HepG2 (cell line): Measurements from ENCODE around the gene TADA2B. TPM values are rescaled to one million over a fixed set of nuclear protein-coding genes. Genes with fewer than 3 reads are reported as not detected.

ENCODE experiments used
- ATAC-seq: fragments of 200-7000 bp; cut with Tn5 transposase; 3 replicates; pipeline ENCODE4 v1.9.1; 2020; ENCODE audit warnings: mild to moderate bottlenecking, moderate library complexity
- BruUV-seq: library from RNA; stranded (reverse); fragments of 400-500 nt; replicated peaks from 2 replicates; lab custom pipeline; 2021; lab: Mats Ljungman, UMichigan
- CTCF ChIA-PET: fragments of 300-600 bp; formaldehyde crosslinking; extraction: SDS; loops from one replicate; lab custom pipeline; 2021; ENCODE audit warnings: low total read pairs, inconsistent platforms, low intra/inter-chr PET ratio; lab: Yijun Ruan, JAX
- POLR2A ChIA-PET: fragments of 350-600 bp; sonication (Branson Sonifier 250); formaldehyde crosslinking; loops from one replicate; lab custom pipeline; 2020; ENCODE audit warnings: antibody characterized with exemption, inconsistent platforms; lab: Yijun Ruan, JAX
- DNase-seq: peaks from one replicate; pipeline ENCODE4 v3.0.0-alpha.2; 2015; ENCODE audit warnings: low spot score
- FAIRE-seq: peaks from 3 replicates; lab custom pipeline; 2011; peaks lifted over from hg19 to GRCh38; lab: Jason Lieb, UNC
- H2AFZ ChIP-seq: one replicate; pipeline ENCODE4 v1.6.1; 2011; ENCODE audit warnings: low read length, inconsistent platforms
- H3K27ac ChIP-seq: fragments of 300-600 bp; 3 replicates; pipeline ENCODE4 v1.8.0; 2011; ENCODE audit warnings: mixed run types, mild to moderate bottlenecking, mixed read lengths, low read length, inconsistent platforms; ENCODE audit not compliant: insufficient read depth; ENCODE audit errors: extremely low read length
- H3K27me3 ChIP-seq, 2 experiments: fragments of 200-600 bp in 1 of 2; 2 replicates in 1 of 2; 3 replicates in 1 of 2; pipeline versions ENCODE4 v1.6.0 to v1.8.0; 2011; ENCODE audit warnings: low read length in 2 of 2, mild to moderate bottlenecking in 2 of 2, moderate library complexity in 2 of 2, inconsistent platforms in 1 of 2; ENCODE audit not compliant: insufficient read depth in 2 of 2, control insufficient read depth in 1 of 2
- H3K36me3 ChIP-seq, 2 experiments: fragments of 200-600 bp in 1 of 2; replicated peaks in 1 of 2; 2 replicates in 1 of 2; 3 replicates in 1 of 2; pipeline versions ENCODE4 v1.5.1 to v1.8.0; 2011; ENCODE audit warnings: low read length in 2 of 2, inconsistent platforms in 1 of 2; ENCODE audit not compliant: insufficient read depth in 2 of 2, control insufficient read depth in 1 of 2
- H3K4me1 ChIP-seq: 2 replicates; pipeline ENCODE4 v1.5.1; 2012; ENCODE audit warnings: low read length, inconsistent platforms; ENCODE audit not compliant: insufficient read depth
- H3K4me2 ChIP-seq: 2 replicates; pipeline ENCODE4 v1.6.0; 2011; ENCODE audit warnings: low read depth, low read length, inconsistent platforms
- H3K4me3 ChIP-seq, 3 experiments: fragments of 200-600 bp in 1 of 3; sonication (generic), shearing (Covaris generic) in 1 of 3; replicated peaks in 1 of 3; 2 replicates each; pipeline ENCODE4 v1.5.1; 2011 to 2016; ENCODE audit warnings: low read length in 3 of 3, inconsistent platforms in 2 of 3, low read depth in 2 of 3, mild to moderate bottlenecking in 2 of 3, control low read depth in 1 of 3, mixed read lengths in 1 of 3; ENCODE audit not compliant: insufficient read depth in 1 of 3
- H3K79me2 ChIP-seq: one replicate; pipeline ENCODE4 v1.6.1; 2011; ENCODE audit warnings: low read length, inconsistent platforms; ENCODE audit not compliant: insufficient read depth
- H3K9ac ChIP-seq: 2 replicates; pipeline ENCODE4 v1.6.0; 2011; ENCODE audit warnings: mild to moderate bottlenecking, low read depth, low read length, inconsistent platforms; ENCODE audit not compliant: insufficient read depth
- H3K9me3 ChIP-seq: 2 replicates; pipeline ENCODE4 v1.5.1; 2012; ENCODE audit warnings: mild to moderate bottlenecking, low read length
- H4K20me1 ChIP-seq: 2 replicates; pipeline ENCODE4 v1.6.0; 2011; ENCODE audit warnings: inconsistent platforms, mild to moderate bottlenecking, low read length, moderate library complexity; ENCODE audit not compliant: insufficient read depth
- FIP1L1 ChIP-seq: fragments of 200-400 bp; formaldehyde crosslinking; IDR thresholded peaks from 2 replicates; pipeline ENCODE4 v1.6.1; 2018; ENCODE audit warnings: low read depth, mild to moderate bottlenecking, low read length, moderate library complexity, borderline replicate concordance; ENCODE audit not compliant: insufficient read depth
- HBP1 ChIP-seq: IDR thresholded peaks from 2 replicates; pipeline ENCODE4 v1.6.1; 2016; ENCODE audit warnings: low read depth, control low read depth
- HDAC2 ChIP-seq: sonication (generic); formaldehyde crosslinking; IDR thresholded peaks from 2 replicates; pipeline ENCODE4 v1.4.0; 2020; ENCODE audit warnings: missing genetic modification reagents
- HNF1B ChIP-seq: sonication (generic); formaldehyde crosslinking; IDR thresholded peaks from 2 replicates; pipeline ENCODE4 v1.5.1; 2020; ENCODE audit warnings: mild to moderate bottlenecking, moderate library complexity, missing genetic modification reagents
- JARID2 ChIP-seq: sonication (generic); formaldehyde crosslinking; IDR thresholded peaks from 2 replicates; pipeline ENCODE4 v1.8.1; 2023; ENCODE audit warnings: missing genetic modification reagents, inconsistent platforms; ENCODE audit not compliant: insufficient replicate concordance
- ZNF337 ChIP-seq: sonication (generic); formaldehyde crosslinking; IDR thresholded peaks from 2 replicates; pipeline ENCODE4 v1.5.1; 2020; ENCODE audit warnings: missing genetic modification reagents, low read depth, mild to moderate bottlenecking, borderline replicate concordance
- WGBS: methylation state at CpG from one replicate; pipeline ENCODE4 v1.1.6; 2017; ENCODE audit warnings: low lambda C conversion rate; 5-methylcytosine and 5-hydroxymethylcytosine counted together
- in situ Hi-C: cut with HindIII; loops from 2 replicates; pipeline ENCODE4 v1.10.0; 2017; ENCODE audit warnings: low pct_unique_long_range_greater_than_20kb; ENCODE audit not compliant: extremely low pct_ligation_motif_present
- intact Hi-C: fragments of 100-400 bp; cut with micrococcal nuclease; formaldehyde crosslinking; loops from one replicate; pipeline ENCODE4 v1.10.0; 2022; ENCODE audit not compliant: unreplicated experiment
- polyA plus RNA-seq, 8 experiments: library from polyadenylated mRNA; depleted of rRNA in 3 of 8; stranded (reverse) in 7 of 8; unstranded in 1 of 8; fragments of >200 nt; fragmentation: Illumina TruSeq in 4 of 8; extraction: Trizol in 4 of 8; gene quantifications; 2 replicates each; pipeline versions ENCODE4 v1.2.1 to v1.2.3, GENCODE V29; 2011 to 2016; ENCODE audit warnings: low read depth in 4 of 8, missing spikeins in 1 of 8, mixed read lengths in 1 of 8; ENCODE audit not compliant: insufficient read depth in 1 of 8
- total RNA-seq, 5 experiments: library from RNA; depleted of rRNA; stranded (reverse); fragments of >200 nt; fragmentation: Illumina TruSeq; extraction: Trizol; gene quantifications; 2 replicates each; pipeline ENCODE4 v1.2.3, GENCODE V29; 2016; ENCODE audit warnings: low read depth in 1 of 5

TADA2B gene
- total and polyA plus RNA-seq, 2 of the 13 experiments (the other 11 are each of a cell fraction or from before 2014, with no cell fraction given), result 4.6 to 8.9 TPM

GRCh38 chr4:7016512-7016911 lies 26.7 kb upstream of the TADA2B start:
- CTCF ChIA-PET, result no interaction called here
- POLR2A ChIA-PET, result no interaction called here

More at GRCh38 chr4:7016512-7016911, 26.7 kb upstream of the TADA2B start:
- Histone ChIP-seq H4K20me1 (no peaks in the 10 kb centered on the region), H3K4me2 (no peak overlapping the region), H3K79me2 (no peaks in the 10 kb centered on the region), H3K4me1 (peaks cover 12% of the 10 kb centered on the region), H3K9ac (no peak overlapping the region), H3K27me3 (no peaks in the 10 kb centered on the region), H3K4me3 (no peak overlapping the region), H3K9me3 (no peaks in the 10 kb centered on the region), H3K27ac (no peak overlapping the region), H2AFZ (no peak overlapping the region), H3K36me3 (peaks cover 20 to 71% of the 10 kb centered on the region in 2 experiments; a peak in 4 of 5 replicates)
- in situ Hi-C loops, result no loop called here
- WGBS, result 97% methylated on average over 6 of the region's 6 CpGs
- FAIRE-seq, result no peak
- intact Hi-C loops, result no loop called here
- TF ChIP-seq HDAC2 (CRISPR knock-in tag), result no peak
- no peak for TF ChIP-seq JARID2 (CRISPR knock-in tag)
- no peak for TF ChIP-seq ZNF337 (CRISPR knock-in tag)
- no peak for TF ChIP-seq HBP1 (CRISPR knock-in tag)
- TF ChIP-seq HNF1B, result no peak
- TF ChIP-seq FIP1L1, result no peak
- ATAC-seq, result no peak
- DNase-seq, result no peak
- no TSS peak for BruUV-seq
